UCSD-AML1 (cell line): ENCODE results near the gene SNCAIP.

Experiments used
- DNase-seq: peaks from one replicate; lab custom pipeline; 2025; ENCODE audit not compliant: unreplicated experiment; lab: John Stamatoyannopoulos, UW

The SNCAIP gene

GRCh38 chr5:122493091-122494021 is 181.3 kb downstream of the SNCAIP start:
- no peak for DNase-seq

- DNase-seq, result no peak
Measured at GRCh38 chr5:122494109-122494508, 182.1 kb downstream of the SNCAIP start.

- DNase-seq, result no peak
Measured at GRCh38 chr5:122498163-122498562, 186.1 kb downstream of the SNCAIP start.

GRCh38 chr5:122499585-122499984 is 187.5 kb downstream of the SNCAIP start:
- DNase-seq, result no peak

- no peak for DNase-seq
Measured at GRCh38 chr5:122500245-122501088, 188.4 kb downstream of the SNCAIP start.

GRCh38 chr5:122501089-122501435 is 189.0 kb downstream of the SNCAIP start:
- no peak for DNase-seq

- no peak for DNase-seq
Measured at GRCh38 chr5:122507045-122507444, 195.0 kb downstream of the SNCAIP start.

- DNase-seq, result no peak
Measured at GRCh38 chr5:122507581-122507980, 195.5 kb downstream of the SNCAIP start.

GRCh38 chr5:122508623-122509022 is 196.6 kb downstream of the SNCAIP start:
- DNase-seq, result no peak
